ENCODE data around the gene WDR90. TPM values are rescaled to one million over a fixed set of nuclear protein-coding genes. Genes with fewer than 3 reads are reported as not detected.

WDR90 gene
- total RNA-seq, 1 donor from 2014 or later, result 23.2 TPM

DNA sequence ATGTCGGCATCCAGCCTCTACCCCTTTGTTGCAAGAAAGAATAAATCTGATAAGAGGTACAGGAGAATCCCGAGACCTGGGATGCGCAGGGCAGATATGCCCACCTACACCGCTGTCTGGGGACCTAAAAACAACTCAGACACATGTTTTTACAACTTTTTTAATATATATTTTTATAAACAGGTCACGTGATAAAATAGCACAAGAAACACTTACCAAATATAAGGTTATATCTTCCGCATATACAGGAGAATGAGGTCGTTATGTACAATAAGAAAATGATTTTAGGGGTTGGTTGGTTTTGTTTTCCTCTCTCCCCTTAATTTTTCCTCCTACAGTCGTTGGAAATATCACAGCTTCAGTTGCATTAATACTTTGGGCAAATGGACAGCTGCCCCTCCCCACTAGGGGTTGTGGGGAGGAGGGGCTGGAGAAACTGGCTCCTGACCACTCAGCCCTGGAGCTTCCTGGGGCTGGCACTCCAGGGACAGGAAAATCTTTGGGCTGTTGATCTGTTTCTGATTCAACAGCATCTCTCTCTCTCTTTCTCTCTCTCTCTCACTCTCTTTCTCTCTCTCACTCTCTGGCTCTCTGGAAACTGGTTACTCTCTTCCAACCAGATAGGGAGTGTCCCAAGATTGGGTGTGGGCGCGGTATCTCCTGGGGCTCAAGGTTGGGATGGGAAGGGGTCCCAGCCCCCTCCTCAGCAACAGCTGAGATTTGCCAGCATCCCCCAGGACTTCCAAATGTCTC, 43.4 kb downstream of the WDR90 start:
- peaks cover 25% of the 10 kb centered on the region for H3K4me1 ChIP-seq
- H3K4me3 ChIP-seq, result no peak overlapping the region
- H3K27me3 ChIP-seq, result peaks cover 45% of the 10 kb centered on the region
- DNase-seq (no peak), ATAC-seq (no peak)
- TF ChIP-seq, protein P1, sequence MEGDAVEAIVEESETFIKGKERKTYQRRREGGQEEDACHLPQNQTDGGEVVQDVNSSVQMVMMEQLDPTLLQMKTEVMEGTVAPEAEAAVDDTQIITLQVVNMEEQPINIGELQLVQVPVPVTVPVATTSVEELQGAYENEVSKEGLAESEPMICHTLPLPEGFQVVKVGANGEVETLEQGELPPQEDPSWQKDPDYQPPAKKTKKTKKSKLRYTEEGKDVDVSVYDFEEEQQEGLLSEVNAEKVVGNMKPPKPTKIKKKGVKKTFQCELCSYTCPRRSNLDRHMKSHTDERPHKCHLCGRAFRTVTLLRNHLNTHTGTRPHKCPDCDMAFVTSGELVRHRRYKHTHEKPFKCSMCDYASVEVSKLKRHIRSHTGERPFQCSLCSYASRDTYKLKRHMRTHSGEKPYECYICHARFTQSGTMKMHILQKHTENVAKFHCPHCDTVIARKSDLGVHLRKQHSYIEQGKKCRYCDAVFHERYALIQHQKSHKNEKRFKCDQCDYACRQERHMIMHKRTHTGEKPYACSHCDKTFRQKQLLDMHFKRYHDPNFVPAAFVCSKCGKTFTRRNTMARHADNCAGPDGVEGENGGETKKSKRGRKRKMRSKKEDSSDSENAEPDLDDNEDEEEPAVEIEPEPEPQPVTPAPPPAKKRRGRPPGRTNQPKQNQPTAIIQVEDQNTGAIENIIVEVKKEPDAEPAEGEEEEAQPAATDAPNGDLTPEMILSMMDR (IDR thresholded peaks at IDR 0.05), result no peak
- intact Hi-C loops (cut with DNase I), result no loop called here
- no peak overlapping the region for H3K27ac ChIP-seq
- no peaks in the 10 kb centered on the region for H3K36me3 ChIP-seq
- no peaks in the 10 kb centered on the region for H3K9me3 ChIP-seq

DNA sequence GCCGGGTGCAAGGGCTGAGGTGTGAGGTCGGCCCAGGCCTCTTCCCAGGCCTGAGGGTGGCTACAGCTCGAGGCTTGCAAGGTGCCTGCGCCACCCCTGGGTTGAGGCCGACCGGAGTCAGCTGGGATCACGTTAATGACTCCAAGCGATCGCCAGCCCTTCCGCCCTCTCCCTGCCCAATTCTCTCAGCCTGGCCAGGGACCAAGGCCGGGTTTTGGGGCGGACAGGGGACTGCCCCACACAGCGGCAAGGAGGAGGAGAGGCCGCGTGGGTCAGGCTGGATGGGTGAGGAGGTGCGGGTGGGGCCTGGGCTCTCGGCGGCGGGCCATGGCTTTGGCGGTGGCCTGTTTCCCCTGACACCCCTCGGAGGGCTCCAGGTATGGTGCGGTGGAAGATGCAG, 44.2 kb downstream of the WDR90 start:
- DNase-seq (no peak), ATAC-seq (no peak)
- H3K4me1 ChIP-seq, result peaks cover 25% of the 10 kb centered on the region
- H3K27me3 ChIP-seq, result peaks cover 48% of the 10 kb centered on the region
- no peaks in the 10 kb centered on the region for H3K36me3 ChIP-seq
- H3K4me3 ChIP-seq, result no peak overlapping the region
- H3K27ac ChIP-seq, result no peak overlapping the region
- intact Hi-C loops (cut with DNase I), result no loop called here
- TF ChIP-seq, protein P1 (IDR thresholded peaks at IDR 0.05), result no peak
- no peaks in the 10 kb centered on the region for H3K9me3 ChIP-seq

DNA sequence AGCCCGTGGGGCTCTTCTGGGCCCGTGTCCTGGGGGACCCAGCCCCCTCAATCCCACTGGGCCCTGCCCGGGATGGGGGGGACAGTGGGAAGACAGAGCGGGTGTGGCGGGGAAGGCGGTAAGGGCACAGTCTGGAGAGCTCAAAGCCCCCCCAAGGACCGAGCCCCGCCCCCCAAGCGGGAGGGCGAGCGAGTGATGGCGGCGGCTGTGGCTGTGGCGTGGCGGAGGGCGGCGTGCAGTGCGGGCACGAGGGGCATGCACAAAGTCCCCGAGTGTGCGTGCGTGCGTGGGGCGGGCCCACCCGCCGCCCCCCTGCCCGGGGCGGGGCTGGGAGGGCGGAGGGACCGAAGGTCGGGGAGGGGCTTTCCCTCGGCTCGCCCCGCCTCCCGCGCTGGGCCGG, 44.6 kb downstream of the WDR90 start:
- H3K27ac ChIP-seq, result no peak overlapping the region
- H3K27me3 ChIP-seq, result peaks cover 48% of the 10 kb centered on the region

DNA sequence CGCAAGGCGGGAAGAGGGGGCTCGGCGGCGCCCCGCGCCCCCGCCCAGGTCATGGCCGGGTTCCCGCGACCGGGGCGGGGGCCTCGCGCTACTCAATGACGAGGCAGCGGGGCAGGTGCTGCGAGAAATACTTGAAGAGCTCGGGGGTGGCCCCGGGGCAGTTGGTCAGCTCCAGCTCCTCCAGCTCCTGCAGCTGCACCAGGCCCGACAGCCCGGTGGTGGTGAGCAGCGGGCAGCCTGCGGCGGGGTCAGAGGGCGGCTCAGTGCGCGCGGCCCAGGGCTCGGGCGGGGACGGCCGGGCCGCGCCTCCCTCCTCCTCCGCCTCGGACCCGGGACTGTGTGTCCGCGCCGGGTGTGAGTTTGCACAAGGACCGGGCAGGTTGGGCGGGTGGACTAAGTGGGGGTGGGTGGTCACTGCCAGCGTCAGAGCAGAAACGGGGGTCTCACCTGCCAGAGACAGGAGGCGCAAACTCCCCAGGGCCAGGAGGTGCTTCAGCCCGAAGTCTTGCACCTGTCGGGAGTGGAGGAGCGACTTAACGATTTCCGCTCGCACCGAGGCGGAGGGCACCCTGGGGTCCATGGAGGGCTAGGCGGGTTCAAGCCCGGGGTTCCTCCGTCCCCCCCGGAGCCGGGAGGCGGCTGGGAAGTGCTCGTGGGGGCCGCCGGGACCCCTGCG, 45.2 kb downstream of the WDR90 start:
- intact Hi-C loops (cut with DNase I), result no loop called here
- Histone ChIP-seq H3K27ac (no peak overlapping the region), H3K4me1 (peaks cover 16% of the 10 kb centered on the region), H3K9me3 (no peaks in the 10 kb centered on the region), H3K4me3 (peak overlapping the region; percentile 34), H3K36me3 (no peaks in the 10 kb centered on the region), H3K27me3 (peaks cover 54% of the 10 kb centered on the region)
- ATAC-seq (no peak), DNase-seq (no peak)
- TF ChIP-seq, protein P1 (IDR thresholded peaks at IDR 0.05), result no peak

More for the DNA sequence above, 44.6 kb downstream of the WDR90 start:
- TF ChIP-seq, protein P1 (IDR thresholded peaks at IDR 0.05), result no peak
- no peaks in the 10 kb centered on the region for H3K9me3 ChIP-seq
- ATAC-seq (no peak), DNase-seq (no peak)
- no peak overlapping the region for H3K4me3 ChIP-seq
- no peaks in the 10 kb centered on the region for H3K36me3 ChIP-seq
- intact Hi-C loops (cut with DNase I), result no loop called here
- peaks cover 22% of the 10 kb centered on the region for H3K4me1 ChIP-seq

DNA sequence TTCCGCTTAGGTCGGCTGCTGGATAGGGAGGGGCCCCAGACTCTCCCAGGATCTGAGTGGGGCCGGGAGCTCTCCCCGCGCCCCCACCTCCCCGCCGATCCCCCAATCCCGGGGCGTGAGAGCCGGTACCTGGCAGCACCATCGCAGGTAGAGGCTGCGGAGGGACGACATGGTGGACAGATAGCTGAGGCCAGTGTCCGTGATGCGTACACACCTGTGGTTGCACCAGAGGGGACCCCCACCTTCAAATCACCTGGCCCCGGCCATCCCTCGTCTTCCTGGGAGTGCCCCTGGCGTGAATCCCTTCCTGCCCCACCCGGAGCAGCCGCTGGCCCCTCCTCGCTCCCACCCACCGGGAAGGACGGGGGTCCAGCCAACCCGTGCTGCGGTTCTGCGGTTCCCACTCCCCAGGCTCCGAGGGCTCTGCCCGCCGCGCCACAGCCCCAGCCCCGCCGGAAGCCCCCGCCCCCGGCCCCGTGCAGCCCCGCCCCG, 45.7 kb downstream of the WDR90 start:
- peaks cover 60% of the 10 kb centered on the region for H3K27me3 ChIP-seq
- H3K27ac ChIP-seq, result no peak overlapping the region
- H3K9me3 ChIP-seq, result no peaks in the 10 kb centered on the region
- intact Hi-C loops (cut with DNase I), result no loop called here
- peak overlapping the region; percentile 34 for H3K4me3 ChIP-seq
- H3K4me1 ChIP-seq, result peaks cover 12% of the 10 kb centered on the region
- no peaks in the 10 kb centered on the region for H3K36me3 ChIP-seq
- DNase-seq, result no peak
- no peak for ATAC-seq
- TF ChIP-seq, protein P1 (IDR thresholded peaks at IDR 0.05), result no peak
